Measurements from ENCODE around the gene RITA1.

RITA1 gene

DNA sequence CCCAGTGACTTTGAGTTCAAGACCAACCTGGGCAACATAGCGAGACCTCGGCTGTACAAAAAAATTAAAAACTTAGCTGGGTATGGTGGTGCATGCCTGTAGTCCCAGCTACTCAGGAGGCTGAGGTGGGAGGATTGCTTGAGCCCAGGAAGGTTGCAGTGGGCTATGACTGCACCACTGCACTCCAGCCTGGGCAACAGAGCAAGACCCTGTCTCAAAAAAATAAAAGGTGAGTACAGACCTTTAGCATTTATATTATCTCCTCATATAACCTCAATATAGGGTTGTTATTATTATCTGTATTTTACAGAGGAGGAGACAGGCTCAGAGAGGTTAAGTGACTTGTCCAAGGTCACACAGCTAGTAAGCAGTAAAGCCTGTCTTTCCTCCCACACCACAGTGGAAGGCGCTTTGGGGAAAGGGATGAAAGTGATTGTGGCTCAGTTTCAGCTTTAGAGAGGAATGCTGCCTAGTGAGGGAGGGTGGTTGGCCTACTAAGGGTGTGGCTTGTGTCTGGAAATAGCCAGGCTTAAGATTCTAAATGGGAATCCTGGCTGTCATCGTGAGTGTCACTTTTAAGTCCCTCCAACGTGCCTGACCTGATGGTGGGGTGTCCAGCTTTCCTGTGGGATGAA, 43.0 kb downstream of the RITA1 start:
- no peak for FAIRE-seq

DNA sequence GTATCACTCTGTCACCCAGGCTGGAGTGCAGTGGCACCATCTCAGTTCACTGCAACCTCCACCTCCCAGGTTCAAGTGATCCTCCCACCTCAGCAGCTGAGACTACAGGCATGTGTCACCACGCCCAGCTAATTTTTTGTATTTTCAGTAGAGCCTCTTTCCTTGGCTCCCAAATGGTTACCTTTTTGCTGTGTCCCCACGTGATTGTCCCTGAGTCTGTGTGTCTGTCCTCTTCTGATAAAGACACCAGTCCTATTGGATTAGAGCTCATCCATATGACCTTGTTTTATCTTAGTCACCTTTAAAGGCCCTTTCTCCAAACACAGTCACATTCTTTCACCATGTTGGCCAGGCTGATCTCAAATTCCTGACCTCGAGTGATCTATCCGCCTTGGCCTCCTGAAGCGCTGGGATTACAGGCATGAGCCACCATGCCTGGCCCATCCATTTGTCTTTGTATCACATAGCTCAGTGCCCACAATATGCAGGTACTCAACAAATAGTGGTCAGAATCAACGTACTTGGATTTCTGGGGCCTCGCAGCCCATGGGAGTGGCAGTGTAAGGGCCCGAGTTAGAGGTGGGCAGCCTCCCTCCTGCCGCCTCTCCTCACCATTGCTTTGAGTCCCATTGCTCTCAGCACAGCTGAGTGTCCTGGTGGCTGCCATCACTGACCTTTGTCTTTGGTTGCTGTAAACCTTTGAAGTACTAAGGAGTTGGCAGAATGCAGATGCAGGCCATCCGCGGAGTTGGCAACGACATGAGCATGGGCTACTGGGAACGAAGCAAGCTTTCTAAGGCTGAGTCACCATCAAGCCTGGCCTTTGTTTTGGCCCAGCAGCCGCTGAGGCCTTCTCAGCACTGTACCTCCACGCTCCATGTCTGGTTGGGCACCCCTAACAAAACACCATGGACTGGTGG, 45.1 kb downstream of the RITA1 start:
- no peak for FAIRE-seq
- no peak for TF ChIP-seq POLR2A (IDR thresholded peaks at IDR 0.05; ENCODE audit: low read depth, low read length)

More for the DNA sequence above, 43.0 kb downstream of the RITA1 start:
- no peak for DNase-seq (ENCODE audit: insufficient read length, low spot score)
- no peak for TF ChIP-seq POLR2A (IDR thresholded peaks at IDR 0.05; ENCODE audit: low read depth, low read length)

GRCh38 chr12:113231235-113232088, 45.9 kb downstream of the RITA1 start:
- FAIRE-seq (no peak), DNase-seq (ENCODE audit: insufficient read length, low spot score) (no peak)
- no peak for TF ChIP-seq POLR2A (IDR thresholded peaks at IDR 0.05; ENCODE audit: low read depth, low read length)

More for the DNA sequence above, 45.1 kb downstream of the RITA1 start:
- no peak for DNase-seq (ENCODE audit: insufficient read length, low spot score)

DNA sequence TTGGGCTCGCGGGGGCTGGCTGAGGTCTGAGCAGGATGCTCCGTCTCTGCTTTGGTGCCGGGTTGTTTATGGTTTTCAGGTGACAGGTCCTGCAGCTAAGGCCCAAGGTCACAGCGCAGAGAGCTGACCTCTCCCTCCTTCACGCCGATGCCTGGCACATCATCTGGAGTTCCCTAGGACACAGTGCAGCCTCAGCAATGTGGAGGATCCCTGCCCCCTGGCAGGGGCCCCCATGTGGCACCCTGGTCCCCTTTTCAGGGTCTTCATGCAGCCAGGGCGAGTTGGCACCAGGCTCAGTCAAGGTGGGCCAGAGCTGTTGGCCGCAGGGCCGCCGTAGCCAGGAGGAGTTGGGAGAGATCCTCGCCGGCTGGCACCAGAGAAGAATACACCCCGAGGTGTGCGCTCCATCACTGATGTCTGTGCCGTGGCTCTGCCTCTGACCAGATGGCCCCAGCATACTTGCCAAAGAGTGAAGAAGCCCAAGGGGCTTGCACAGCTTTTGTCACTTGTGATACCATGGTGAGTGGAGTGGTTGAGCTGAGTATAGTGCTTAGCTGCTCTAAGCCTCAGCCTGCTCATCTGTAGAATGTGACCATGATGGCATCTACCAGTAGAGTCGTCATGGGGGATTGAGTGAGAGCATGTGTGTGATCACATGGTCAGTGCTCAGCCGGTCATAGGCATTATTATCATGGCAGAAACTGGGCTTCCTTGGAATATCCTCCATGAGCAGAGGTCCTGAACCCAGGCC, 46.7 kb downstream of the RITA1 start:
- DNase-seq (ENCODE audit: insufficient read length, low spot score) (no peak), FAIRE-seq (no peak)
- no peak for TF ChIP-seq POLR2A (IDR thresholded peaks at IDR 0.05; ENCODE audit: low read depth, low read length)

- TF ChIP-seq POLR2A (IDR thresholded peaks at IDR 0.05; ENCODE audit: low read depth, low read length): no peak
- DNase-seq (ENCODE audit: insufficient read length, low spot score) (no peak), FAIRE-seq (no peak)
These were observed 47.5 kb downstream of the RITA1 start for GRCh38 chr12:113232840-113233585.

- no peak for DNase-seq (ENCODE audit: insufficient read length, low spot score)
- TF ChIP-seq POLR2A (IDR thresholded peaks at IDR 0.05; ENCODE audit: low read depth, low read length): no peak
- FAIRE-seq: no peak
These were observed 48.4 kb downstream of the RITA1 start for GRCh38 chr12:113233967-113234366.

- no peak for TF ChIP-seq POLR2A (IDR thresholded peaks at IDR 0.05; ENCODE audit: low read depth, low read length)
These were observed 49.0 kb downstream of the RITA1 start for GRCh38 chr12:113234483-113234882.

DNA sequence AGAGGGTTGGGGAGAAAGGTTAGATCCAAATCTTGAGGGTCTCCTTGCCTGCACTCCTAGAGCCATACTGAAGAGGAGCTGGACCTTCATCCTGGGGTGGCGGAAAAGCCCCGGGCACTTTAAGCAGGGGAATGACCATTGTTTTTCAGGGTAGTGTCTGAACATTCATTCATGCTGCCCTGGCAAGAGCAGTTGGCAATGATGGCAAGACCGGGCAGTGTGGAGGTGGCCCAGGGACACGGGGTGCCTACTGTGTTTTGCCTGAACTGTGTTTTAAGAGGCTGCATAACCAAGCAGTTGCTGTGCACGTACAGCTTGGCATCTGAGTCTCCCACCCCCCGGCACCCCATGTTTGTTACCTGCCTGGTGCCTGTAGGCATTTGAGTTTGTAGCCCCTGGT, 50.5 kb downstream of the RITA1 start:
- DNase-seq (ENCODE audit: insufficient read length, low spot score) (no peak), FAIRE-seq (no peak)
- no peak for TF ChIP-seq POLR2A (IDR thresholded peaks at IDR 0.05; ENCODE audit: low read depth, low read length)

More at GRCh38 chr12:113234483-113234882, 49.0 kb downstream of the RITA1 start:
- DNase-seq (ENCODE audit: insufficient read length, low spot score) (no peak), FAIRE-seq (no peak)

DNA sequence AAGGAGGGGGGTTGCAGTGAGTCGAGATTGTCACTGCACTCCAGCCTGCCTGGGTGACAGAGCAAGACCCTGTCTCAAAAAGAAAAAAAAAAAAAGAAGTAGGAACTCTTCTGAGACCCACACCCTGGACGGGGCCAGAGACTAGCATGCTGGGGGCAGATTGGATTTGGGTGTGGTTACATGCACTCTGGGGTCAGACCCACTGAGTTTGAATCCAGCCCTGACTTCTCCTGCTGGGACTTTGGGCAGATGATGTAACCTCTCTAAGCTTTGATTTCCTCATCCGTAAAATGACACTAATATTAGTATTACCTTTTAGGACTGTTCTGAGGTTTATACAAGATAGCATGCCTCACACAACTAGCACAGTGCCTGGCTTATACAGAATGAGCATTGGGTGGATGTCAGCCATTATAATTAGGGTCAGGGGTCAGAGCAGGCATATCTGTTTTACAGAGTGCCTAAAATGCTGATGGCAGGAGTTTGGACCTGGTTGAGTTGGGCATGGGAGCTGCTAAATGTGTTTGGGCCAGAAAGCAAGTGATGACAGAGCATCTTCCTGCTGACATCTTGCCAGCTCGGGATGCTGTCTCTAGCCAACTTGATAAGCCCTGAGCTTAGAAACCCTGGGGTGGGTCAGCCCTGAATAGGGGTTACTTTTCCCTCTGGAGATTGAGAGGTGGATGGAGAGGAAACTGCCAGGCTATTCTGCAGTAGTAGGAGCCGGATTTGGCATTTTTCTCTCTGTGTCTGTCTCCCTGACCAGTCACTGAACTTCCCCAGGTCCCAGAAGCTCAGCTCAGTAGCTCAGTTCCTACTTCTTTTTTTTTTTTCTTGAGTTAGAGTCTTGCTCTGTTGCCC, 51.2 kb downstream of the RITA1 start:
- DNase-seq (ENCODE audit: insufficient read length, low spot score) (no peak), FAIRE-seq (no peak)
- TF ChIP-seq POLR2A (IDR thresholded peaks at IDR 0.05; ENCODE audit: low read depth, low read length): no peak

DNA sequence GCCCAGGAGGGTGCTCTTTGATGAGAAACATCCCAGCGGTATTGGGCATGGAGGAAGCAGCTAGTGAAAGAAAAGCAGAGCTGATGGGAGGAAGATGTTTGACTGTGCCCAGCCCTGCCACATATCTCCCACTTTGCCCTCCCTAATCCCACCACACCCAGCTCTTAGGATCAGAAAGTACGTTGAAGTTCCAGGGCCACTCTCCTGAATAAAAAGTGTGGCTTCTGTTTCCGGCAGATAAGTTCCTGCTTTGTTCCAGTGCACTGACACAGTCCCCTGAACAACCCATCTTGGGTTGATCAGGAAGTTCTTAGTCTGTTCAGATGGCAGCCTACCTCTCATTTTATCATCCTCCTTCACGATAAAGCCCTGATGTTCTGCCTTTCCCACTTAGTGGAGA, 52.2 kb downstream of the RITA1 start:
- FAIRE-seq: no peak
- no peak for DNase-seq (ENCODE audit: insufficient read length, low spot score)
- TF ChIP-seq POLR2A (IDR thresholded peaks at IDR 0.05; ENCODE audit: low read depth, low read length): no peak

- no peak for TF ChIP-seq POLR2A (IDR thresholded peaks at IDR 0.05; ENCODE audit: low read depth, low read length)
- DNase-seq (ENCODE audit: insufficient read length, low spot score) (no peak), FAIRE-seq (no peak)
These were observed 52.8 kb downstream of the RITA1 start for GRCh38 chr12:113238309-113238708.

- DNase-seq (ENCODE audit: insufficient read length, low spot score): no peak
- no peak for TF ChIP-seq POLR2A (IDR thresholded peaks at IDR 0.05; ENCODE audit: low read depth, low read length)
- FAIRE-seq: no peak
These were observed 53.8 kb downstream of the RITA1 start for GRCh38 chr12:113239288-113239771.
